Tibial nerve (tissue), 4 donors: ENCODE measurements around the gene OLA1. TPM values are rescaled to one million over a fixed set of nuclear protein-coding genes. Genes with fewer than 3 reads are reported as not detected.

Experiments used
- DNase-seq, 2 donors: peaks; one replicate each; pipeline ENCODE4 v3.0.0-alpha.2; 2019; ENCODE audit warnings: low spot score in 2 of 2
- H3K27ac ChIP-seq, 4 donors: fragments of 200-600 bp; sonication (generic) in 3 of 4; one replicate each; pipeline ENCODE4 v1.5.1; 2017 to 2019; ENCODE audit warnings: mild to moderate bottlenecking in 1 of 4
- H3K27me3 ChIP-seq, 2 donors: fragments of 200-600 bp; sonication (generic) in 1 of 2; one replicate each; pipeline versions ENCODE4 v1.5.1 to v1.6.0; 2017 to 2019
- H3K36me3 ChIP-seq, 3 donors: fragments of 200-600 bp; sonication (generic); one replicate each; pipeline ENCODE4 v1.5.1; 2018 to 2019
- H3K4me1 ChIP-seq, 4 donors: fragments of 200-600 bp; sonication (generic) in 3 of 4; one replicate each; pipeline ENCODE4 v1.5.1; 2017 to 2019
- H3K4me3 ChIP-seq, 4 donors: fragments of 200-600 bp; sonication (generic) in 3 of 4; one replicate each; pipeline ENCODE4 v1.5.1; 2017 to 2019; ENCODE audit warnings: mild to moderate bottlenecking in 1 of 4, moderate library complexity in 1 of 4
- H3K9me3 ChIP-seq, 4 donors: fragments of 200-600 bp; sonication (generic) in 3 of 4; one replicate each; pipeline ENCODE4 v1.5.1; 2017 to 2019
- EP300 ChIP-seq, 2 donors: sonication (generic); formaldehyde crosslinking; IDR thresholded peaks; one replicate each; pipeline ENCODE4 v1.6.1; 2017; ENCODE audit warnings: antibody characterized with exemption in 2 of 2, mild to moderate bottlenecking in 1 of 2
- POLR2A ChIP-seq, 2 donors: fragments of 450-650 bp; IDR thresholded peaks; one replicate each; pipeline ENCODE4 v1.6.1; 2017; ENCODE audit warnings: antibody characterized with exemption in 2 of 2, mild to moderate bottlenecking in 2 of 2, moderate library complexity in 2 of 2
- WGBS, 2 donors: methylation state at CpG; one replicate each; pipeline ENCODE4 v1.1.5; 2018; 5-methylcytosine and 5-hydroxymethylcytosine counted together
- total RNA-seq, 4 donors: library from RNA; depleted of rRNA; stranded (reverse); fragments of >200 nt; gene quantifications; one replicate each; pipeline ENCODE4 v1.1.0, GENCODE V29; 2016
- TF ChIP-seq, protein P1 (sequence below), 5 experiments: fragments of 200-600 bp in 3 of 5; fragments of 450-650 bp in 2 of 5; sonication (generic) in 3 of 5; IDR thresholded peaks; one replicate each; pipeline ENCODE4 v1.5.1; 2016 to 2019; ENCODE audit warnings: antibody characterized with exemption in 5 of 5, mild to moderate bottlenecking in 3 of 5, moderate library complexity in 2 of 5

Gene OLA1
- total RNA-seq, 4 donors from 2014 or later: 32.0 to 69.0 (median 45.5) TPM

DNA sequence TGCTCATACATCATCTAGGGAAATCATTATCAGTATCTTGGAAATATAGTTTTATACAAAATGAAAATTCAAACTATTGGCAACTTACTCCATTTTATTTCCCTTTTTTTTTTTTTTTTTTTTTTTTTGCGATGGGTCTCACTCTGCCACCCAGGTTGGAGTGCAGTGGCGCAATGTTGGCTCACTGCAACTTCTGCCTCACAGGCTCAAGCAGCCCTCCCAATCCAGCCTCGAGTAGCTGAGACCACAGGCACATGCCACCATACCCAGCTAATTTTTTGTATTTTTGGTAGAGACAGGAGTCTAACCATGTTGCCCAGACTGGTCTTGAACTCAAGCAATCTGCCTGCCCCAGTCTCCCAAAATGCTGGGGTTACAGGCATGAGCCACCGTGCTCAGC lies 29.0 kb downstream of the OLA1 start:
- Histone ChIP-seq H3K4me1 (no peaks in the 10 kb centered on the region), H3K4me3 (no peak overlapping the region), H3K27ac (no peak overlapping the region), H3K9me3 (no peaks in the 10 kb centered on the region), H3K27me3 (no peaks in the 10 kb centered on the region), H3K36me3 (peaks cover 0 to 12% (median 0%) of the 10 kb centered on the region in 3 donors)
- TF ChIP-seq EP300 (IDR thresholded peaks at IDR 0.05): no peak
- TF ChIP-seq POLR2A (IDR thresholded peaks at IDR 0.05): no peak
- TF ChIP-seq, protein P1, sequence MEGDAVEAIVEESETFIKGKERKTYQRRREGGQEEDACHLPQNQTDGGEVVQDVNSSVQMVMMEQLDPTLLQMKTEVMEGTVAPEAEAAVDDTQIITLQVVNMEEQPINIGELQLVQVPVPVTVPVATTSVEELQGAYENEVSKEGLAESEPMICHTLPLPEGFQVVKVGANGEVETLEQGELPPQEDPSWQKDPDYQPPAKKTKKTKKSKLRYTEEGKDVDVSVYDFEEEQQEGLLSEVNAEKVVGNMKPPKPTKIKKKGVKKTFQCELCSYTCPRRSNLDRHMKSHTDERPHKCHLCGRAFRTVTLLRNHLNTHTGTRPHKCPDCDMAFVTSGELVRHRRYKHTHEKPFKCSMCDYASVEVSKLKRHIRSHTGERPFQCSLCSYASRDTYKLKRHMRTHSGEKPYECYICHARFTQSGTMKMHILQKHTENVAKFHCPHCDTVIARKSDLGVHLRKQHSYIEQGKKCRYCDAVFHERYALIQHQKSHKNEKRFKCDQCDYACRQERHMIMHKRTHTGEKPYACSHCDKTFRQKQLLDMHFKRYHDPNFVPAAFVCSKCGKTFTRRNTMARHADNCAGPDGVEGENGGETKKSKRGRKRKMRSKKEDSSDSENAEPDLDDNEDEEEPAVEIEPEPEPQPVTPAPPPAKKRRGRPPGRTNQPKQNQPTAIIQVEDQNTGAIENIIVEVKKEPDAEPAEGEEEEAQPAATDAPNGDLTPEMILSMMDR (IDR thresholded peaks at IDR 0.05): no peak
- WGBS, 2 donors: 89 to 95% methylated on average over 4 of the region's 4 CpGs
- no peak for DNase-seq

DNA sequence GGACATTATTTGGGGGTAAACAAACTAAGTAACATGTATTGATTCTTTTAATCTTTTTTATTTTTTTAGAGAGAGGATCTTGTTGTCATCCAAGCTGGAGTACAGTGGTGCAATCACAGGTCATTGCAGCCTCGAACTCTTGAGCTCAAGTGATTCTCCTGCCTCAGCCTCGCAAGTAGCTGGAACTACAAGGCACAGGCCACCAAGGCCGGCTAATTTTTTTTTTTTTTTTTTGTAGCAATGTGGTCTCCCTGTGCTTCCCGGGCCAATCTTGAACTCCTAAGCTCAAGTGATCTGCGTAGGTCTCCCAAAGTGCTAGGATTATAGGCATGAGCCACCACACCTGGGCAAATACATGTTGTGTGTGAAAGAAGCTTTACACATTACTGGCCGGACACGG lies 29.6 kb downstream of the OLA1 start:
- Histone ChIP-seq H3K9me3 (no peaks in the 10 kb centered on the region), H3K36me3 (peaks cover 0 to 9% (median 0%) of the 10 kb centered on the region in 3 donors), H3K27ac (no peak overlapping the region), H3K4me3 (no peak overlapping the region), H3K27me3 (no peaks in the 10 kb centered on the region), H3K4me1 (no peaks in the 10 kb centered on the region)
- DNase-seq: no peak
- 88 to 90% methylated on average over 7 of the region's 7 CpGs for WGBS, 2 donors
- TF ChIP-seq, protein P1 (IDR thresholded peaks at IDR 0.05): no peak
- no peak for TF ChIP-seq POLR2A (IDR thresholded peaks at IDR 0.05)
- TF ChIP-seq EP300 (IDR thresholded peaks at IDR 0.05): no peak

DNA sequence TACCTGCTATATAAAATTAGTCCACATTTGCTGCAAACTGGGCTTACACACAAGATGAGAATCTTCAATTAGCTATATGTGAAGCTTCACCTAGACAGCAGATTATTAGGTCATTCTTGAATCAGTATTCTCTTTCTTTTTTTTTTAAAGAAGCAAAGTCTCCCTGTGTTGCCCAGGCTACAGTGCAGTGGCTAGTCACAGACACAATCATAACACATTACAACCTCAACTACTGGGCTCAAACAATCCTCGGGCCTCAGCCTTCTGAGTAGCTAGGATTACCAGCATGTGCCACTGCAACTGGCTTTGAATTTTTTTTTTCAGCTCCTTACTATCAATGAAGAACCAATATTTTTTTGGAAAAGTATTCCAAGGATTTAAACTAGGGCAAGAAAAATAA lies 30.5 kb downstream of the OLA1 start:
- no peak for TF ChIP-seq POLR2A (IDR thresholded peaks at IDR 0.05)
- TF ChIP-seq EP300 (IDR thresholded peaks at IDR 0.05): no peak
- TF ChIP-seq, protein P1 (IDR thresholded peaks at IDR 0.05): no peak
- Histone ChIP-seq H3K36me3 (peaks cover 0 to 8% (median 0%) of the 10 kb centered on the region in 3 donors), H3K9me3 (no peaks in the 10 kb centered on the region), H3K4me1 (no peaks in the 10 kb centered on the region), H3K27ac (no peak overlapping the region), H3K27me3 (no peaks in the 10 kb centered on the region), H3K4me3 (no peak overlapping the region)
- no peak for DNase-seq
- WGBS, 2 donors: 86 to 88% methylated on average over 1 of the region's 1 CpG

DNA sequence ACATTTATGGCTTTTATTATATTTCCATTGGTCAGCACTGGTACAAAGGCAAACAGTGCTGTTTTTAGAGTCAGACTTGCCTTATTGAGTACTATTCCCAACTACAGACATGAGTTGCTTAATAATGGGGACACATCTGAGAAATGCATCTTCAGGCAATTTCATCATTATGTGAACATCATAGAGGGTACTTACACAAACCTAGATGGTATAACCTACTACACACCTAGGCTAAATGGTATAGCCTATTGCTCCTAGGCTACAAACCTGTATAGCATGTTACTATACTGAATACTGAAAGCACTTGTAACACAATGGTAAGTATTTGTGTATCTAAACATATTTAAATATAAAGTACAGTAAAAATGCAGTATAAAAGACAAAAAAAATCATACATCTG lies 36.4 kb downstream of the OLA1 start:
- no peak for DNase-seq
- H3K27ac ChIP-seq: no peak overlapping the region
- H3K4me1 ChIP-seq: no peaks in the 10 kb centered on the region
- no peaks in the 10 kb centered on the region for H3K36me3 ChIP-seq
- no peaks in the 10 kb centered on the region for H3K27me3 ChIP-seq
- TF ChIP-seq, protein P1 (IDR thresholded peaks at IDR 0.05): no peak
- TF ChIP-seq EP300 (IDR thresholded peaks at IDR 0.05): no peak
- TF ChIP-seq POLR2A (IDR thresholded peaks at IDR 0.05): no peak
- H3K9me3 ChIP-seq: no peaks in the 10 kb centered on the region
- H3K4me3 ChIP-seq: no peak overlapping the region

DNA sequence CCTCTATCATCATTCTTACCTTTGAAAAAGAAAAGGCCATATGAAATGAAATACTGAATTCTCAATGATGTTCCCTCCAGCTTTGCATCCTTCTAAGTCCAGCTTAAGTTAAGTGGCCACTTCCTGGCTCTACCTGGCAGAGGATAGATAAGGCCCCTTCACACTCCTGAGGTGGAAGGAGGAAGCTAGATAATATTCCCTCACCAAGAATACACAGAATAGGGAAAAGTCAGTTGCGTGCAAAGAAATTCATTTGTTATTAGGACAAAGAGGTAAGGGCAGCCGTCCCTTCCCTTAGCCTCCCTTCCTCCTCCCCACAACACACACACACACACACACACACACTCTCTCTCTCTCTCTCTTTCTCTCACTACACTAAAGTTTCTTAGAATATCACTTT lies 37.5 kb downstream of the OLA1 start:
- H3K9me3 ChIP-seq: no peaks in the 10 kb centered on the region
- no peaks in the 10 kb centered on the region for H3K36me3 ChIP-seq
- no peaks in the 10 kb centered on the region for H3K27me3 ChIP-seq
- TF ChIP-seq EP300 (IDR thresholded peaks at IDR 0.05) (no peak), POLR2A (IDR thresholded peaks at IDR 0.05) (no peak)
- TF ChIP-seq, protein P1 (IDR thresholded peaks at IDR 0.05): no peak
- H3K4me1 ChIP-seq: no peaks in the 10 kb centered on the region
- H3K4me3 ChIP-seq: no peak overlapping the region
- H3K27ac ChIP-seq: no peak overlapping the region
- WGBS, 2 donors: 81 to 87% methylated on average over 2 of the region's 2 CpGs
- no peak for DNase-seq
